ENCODE measurements around the gene KAT2A. TPM values are rescaled to one million over a fixed set of nuclear protein-coding genes. Genes with fewer than 3 reads are reported as not detected.

The KAT2A gene
- total RNA-seq, 1 experiment from 2014 or later: 44.8 TPM

DNA sequence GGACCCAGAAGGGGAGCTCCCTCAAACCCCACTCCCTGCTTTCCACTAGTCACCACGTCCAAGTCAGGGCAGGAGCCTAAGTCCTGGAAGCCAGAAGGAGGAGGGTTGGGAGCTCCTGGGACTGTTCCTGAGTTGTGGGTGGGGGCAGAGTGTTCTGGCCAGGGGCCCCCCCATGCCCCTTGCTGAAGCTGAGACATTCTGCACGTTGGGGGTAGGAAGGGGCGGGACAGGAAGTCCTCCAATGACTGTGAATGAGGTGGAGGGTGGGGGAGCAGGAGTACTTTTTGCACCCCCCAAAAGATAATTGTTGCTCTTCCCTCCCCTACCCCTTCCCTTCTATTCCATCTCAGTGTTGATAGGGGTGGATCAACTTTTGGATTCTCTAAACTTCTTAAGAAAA lies 49.4 kb downstream of the KAT2A start (continued):
- TF ChIP-seq RORB (CRISPR knock-in tag; IDR thresholded peaks at IDR 0.05) (no peak), ZBTB21 (CRISPR knock-in tag; IDR thresholded peaks at IDR 0.05; ENCODE audit: borderline replicate concordance) (no peak)

DNA sequence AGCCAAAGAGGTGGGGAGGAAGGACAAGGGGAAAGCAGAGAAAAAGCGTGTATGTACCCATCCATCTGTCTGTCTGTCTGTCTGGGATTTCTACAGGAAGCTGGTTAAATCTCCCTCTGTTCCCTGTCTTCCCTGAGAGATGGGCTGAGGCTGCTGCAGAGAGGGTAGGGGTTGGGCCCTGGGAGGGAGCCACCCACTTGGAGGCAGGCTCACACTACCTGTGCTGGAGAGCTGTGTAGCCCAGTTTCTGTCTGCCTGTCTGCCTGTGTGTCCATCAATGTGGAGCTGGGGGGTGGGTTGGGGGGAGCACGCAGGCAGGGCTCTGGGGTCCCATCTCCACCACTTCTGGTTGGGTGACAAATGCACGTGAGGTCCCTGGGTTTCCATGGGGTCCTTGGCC lies 52.2 kb downstream of the KAT2A start:
- DNase-seq (ENCODE audit: low spot score) (no peak), ATAC-seq (no peak)
- H3K4me3 Mint-ChIP-seq: no peak overlapping the region
- ChIA-PET CTCF (interaction anchor here (0.6 to 5.2 kb wide), 6 partner anchors 13 to 52 kb away, joined by 3 to 49 read pairs (median 12); partner anchors contain the start of genes KAT2A and ZNF385C), POLR2A (interaction anchor here (0.5 to 0.6 kb wide), 3 partner anchors 347 to 527 kb away, joined by 3 to 4 read pairs (median 3); no protein-coding TSS in a partner anchor)
- no peaks in the 10 kb centered on the region for H3K9me3 Mint-ChIP-seq
- no peak overlapping the region for H3K27ac Mint-ChIP-seq
- TF ChIP-seq FOXP1 (CRISPR knock-in tag; IDR thresholded peaks at IDR 0.05; ENCODE audit: borderline replicate concordance): no peak
- no peak for TF ChIP-seq CTCF (IDR thresholded peaks at IDR 0.05)
- TF ChIP-seq CREB1 (CRISPR knock-in tag; IDR thresholded peaks at IDR 0.05): no peak
- TF ChIP-seq ZNF396 (CRISPR knock-in tag; IDR thresholded peaks at IDR 0.05; ENCODE audit: borderline replicate concordance): no peak
- no peak for TF ChIP-seq ZNF138 (CRISPR knock-in tag; conservative IDR thresholded peaks at IDR 0.05)
- TF ChIP-seq, protein P1, sequence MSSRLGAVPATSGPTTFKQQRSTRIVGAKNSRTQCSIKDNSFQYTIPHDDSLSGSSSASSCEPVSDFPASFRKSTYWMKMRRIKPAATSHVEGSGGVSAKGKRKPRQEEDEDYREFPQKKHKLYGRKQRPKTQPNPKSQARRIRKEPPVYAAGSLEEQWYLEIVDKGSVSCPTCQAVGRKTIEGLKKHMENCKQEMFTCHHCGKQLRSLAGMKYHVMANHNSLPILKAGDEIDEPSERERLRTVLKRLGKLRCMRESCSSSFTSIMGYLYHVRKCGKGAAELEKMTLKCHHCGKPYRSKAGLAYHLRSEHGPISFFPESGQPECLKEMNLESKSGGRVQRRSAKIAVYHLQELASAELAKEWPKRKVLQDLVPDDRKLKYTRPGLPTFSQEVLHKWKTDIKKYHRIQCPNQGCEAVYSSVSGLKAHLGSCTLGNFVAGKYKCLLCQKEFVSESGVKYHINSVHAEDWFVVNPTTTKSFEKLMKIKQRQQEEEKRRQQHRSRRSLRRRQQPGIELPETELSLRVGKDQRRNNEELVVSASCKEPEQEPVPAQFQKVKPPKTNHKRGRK (CRISPR knock-in tag; IDR thresholded peaks at IDR 0.05; ENCODE audit: borderline replicate concordance): no peak
- TF ChIP-seq ZBTB21 (CRISPR knock-in tag; IDR thresholded peaks at IDR 0.05; ENCODE audit: borderline replicate concordance): no peak
- TF ChIP-seq MXD4 (CRISPR knock-in tag; IDR thresholded peaks at IDR 0.05; ENCODE audit: borderline replicate concordance): no peak
- TF ChIP-seq ZNF423 (CRISPR knock-in tag; IDR thresholded peaks at IDR 0.05): no peak
- TF ChIP-seq ZNF121 (CRISPR knock-in tag; IDR thresholded peaks at IDR 0.05): no peak
- no peak for TF ChIP-seq HMGXB4 (CRISPR knock-in tag; IDR thresholded peaks at IDR 0.05)
- H3K27me3 Mint-ChIP-seq (ENCODE audit: low read depth): peaks cover 11% of the 10 kb centered on the region
- no peaks in the 10 kb centered on the region for H3K36me3 Mint-ChIP-seq
- peaks cover 13% of the 10 kb centered on the region for H3K4me1 Mint-ChIP-seq

DNA sequence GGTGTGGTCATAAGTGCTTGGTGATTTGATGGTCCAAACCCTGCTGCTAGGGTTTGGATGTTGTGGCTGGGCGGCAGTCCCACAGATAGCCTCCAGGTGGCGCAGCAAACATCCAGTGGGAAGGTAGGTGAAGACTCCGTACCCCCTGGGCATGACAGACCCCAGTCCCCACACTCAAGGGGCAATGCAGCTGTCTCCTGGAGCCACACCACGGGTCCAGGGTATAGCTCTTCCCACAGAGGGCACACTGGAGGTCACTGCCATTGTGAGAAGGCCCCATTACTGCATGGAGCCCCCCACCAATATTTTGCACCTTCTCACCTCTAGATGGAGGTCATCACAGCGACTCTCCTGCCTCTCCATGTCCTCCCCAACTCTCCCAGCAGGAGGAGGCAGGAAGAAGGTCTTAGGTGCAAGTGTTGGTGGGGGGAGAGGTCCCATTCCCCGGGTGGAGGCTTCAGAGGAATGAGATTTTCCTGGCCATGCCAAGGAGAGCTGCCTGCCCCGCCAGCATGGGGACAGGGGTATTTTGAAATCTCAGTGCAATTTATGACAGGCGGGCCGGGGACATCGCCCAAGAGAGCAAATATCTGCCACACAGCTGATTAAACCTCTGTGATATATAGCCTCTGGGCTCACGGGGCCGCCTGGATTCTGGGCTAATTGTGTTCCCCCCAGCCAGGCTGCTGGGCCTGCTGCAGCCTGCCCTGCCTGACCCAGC lies 53.6 kb downstream of the KAT2A start:
- no peaks in the 10 kb centered on the region for H3K9me3 Mint-ChIP-seq
- POLR2A ChIA-PET: interaction anchor here (1.3 kb wide), 1 partner anchor 12 kb away, joined by 3 read pairs; no protein-coding TSS in a partner anchor
- no peaks in the 10 kb centered on the region for H3K36me3 Mint-ChIP-seq
- H3K4me1 Mint-ChIP-seq: peaks cover 20% of the 10 kb centered on the region
- no peak overlapping the region for H3K4me3 Mint-ChIP-seq
- ATAC-seq (peak; percentile 76), DNase-seq (ENCODE audit: low spot score) (peak; percentile 92)
- CTCF ChIA-PET: interaction anchor here (0.6 to 5.2 kb wide), 30 partner anchors 8 to 696 kb away, joined by 3 to 49 read pairs (median 4); partner anchors contain the start of genes C17orf113, DNAJC7, KAT2A and NKIRAS2
- TF ChIP-seq CTCF (IDR thresholded peaks at IDR 0.05) (peak; percentile 97), FOXP4 (CRISPR knock-in tag; IDR thresholded peaks at IDR 0.05) (no peak)
- no peak overlapping the region for H3K27ac Mint-ChIP-seq
- H3K27me3 Mint-ChIP-seq (ENCODE audit: low read depth): peaks cover 3% of the 10 kb centered on the region
